NCI-H2107 (cell line): Measurements from ENCODE around the gene LRCOL1.

Experiments
- DNase-seq: peaks from one replicate; lab custom pipeline; 2025; lab: John Stamatoyannopoulos, UW

Gene LRCOL1

GRCh38 chr12:132610051-132610759, at the start of gene LRCOL1:
TSS of gene LRCOL1 (minus strand) at chr12:132610582. CDS start at chr12:132606251, 4,331 bp downstream.
- DNase-seq: no peak

GRCh38 chr12:132660052-132660451, 49.7 kb upstream of the LRCOL1 start:
- DNase-seq: no peak

DNA sequence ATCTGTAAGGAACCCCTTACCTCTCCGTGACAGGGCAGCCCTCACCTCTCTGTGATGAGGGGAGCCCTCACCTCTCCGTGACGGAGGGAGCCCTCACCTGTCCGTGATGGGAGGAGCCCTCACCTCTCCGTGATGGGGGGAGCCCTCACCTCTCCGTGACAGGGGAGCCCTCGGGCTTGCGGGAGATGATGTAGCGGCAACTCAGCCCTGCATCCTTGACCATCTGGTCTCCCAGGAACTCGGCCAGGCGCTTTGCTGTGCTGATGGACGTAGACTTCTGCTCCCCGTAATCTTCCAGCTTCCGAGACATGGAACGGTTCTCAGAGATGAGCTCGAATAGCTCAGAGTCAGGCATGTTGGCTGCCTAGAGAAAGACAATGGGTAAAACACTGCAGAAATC, 48.8 kb upstream of the LRCOL1 start:
- no peak for DNase-seq

- DNase-seq: no peak
These were observed 47.9 kb upstream of the LRCOL1 start for GRCh38 chr12:132658149-132658894.

DNA sequence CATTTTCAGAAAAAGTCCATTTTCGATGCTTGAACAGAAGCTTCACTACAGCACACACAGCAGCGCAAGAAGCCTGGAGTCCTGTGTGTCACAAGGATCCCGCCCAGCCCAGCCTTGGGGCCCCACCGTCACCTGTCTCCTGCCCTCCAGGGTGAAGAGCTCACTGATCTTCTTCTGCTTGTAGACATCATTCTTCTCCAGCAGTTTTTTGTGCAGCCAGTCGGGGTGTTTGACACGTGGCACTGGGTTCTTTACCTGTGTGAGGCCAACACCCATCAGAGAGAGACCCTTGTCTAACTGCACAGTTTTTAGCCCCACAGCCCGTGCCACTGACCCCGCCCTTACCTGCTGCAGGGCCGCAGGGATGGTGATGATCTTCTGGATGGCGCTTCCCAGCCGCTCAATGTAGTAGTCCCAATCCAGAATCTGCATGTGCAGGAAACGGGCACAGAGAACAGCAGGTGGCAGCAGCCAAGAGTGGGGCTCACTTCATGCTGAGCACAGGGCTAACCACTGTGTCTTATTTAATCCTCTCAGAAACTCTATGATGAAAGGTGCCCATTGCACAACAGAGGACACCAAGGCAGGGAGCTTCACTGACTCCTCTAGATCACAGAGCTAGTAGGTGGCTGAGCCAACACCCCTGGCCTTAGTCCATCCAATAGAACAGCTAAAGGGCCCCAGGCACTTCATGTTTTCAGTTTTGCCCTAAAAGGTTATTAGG, 46.8 kb upstream of the LRCOL1 start:
- DNase-seq: no peak

DNA sequence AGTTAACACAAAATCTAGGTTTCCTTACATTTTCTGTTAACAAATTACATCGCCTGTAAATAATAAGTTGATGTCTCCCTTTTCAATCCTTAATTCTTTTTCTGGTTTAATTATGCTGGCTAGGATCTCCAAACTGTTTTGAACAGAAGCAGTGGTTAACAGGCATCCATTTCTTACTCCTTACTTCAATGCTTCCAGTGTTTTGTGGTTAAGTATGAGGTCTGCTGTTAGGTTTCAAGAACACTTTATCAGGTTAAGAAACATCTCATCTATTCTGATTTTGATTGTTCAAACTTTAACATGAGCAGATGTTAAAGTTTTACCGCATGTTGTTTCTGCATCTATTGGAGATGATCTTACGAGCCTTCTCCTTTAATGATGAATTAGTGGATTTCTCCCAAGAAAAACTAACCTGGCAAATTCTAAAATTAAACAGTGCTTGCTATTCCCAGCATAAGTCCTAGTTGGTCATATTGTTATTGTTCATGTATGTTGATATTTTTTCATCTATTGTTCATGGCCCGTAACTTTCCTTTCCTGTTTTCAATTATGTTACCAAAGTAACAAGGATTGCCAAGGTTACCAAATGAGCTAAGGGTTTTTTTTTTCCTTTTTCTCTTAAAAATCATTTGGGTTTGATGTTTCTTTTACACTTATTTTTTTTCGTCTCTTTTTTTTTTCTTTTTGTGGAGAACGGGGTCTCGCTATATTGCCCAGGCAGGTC, 43.3 kb upstream of the LRCOL1 start:
- DNase-seq: no peak

DNA sequence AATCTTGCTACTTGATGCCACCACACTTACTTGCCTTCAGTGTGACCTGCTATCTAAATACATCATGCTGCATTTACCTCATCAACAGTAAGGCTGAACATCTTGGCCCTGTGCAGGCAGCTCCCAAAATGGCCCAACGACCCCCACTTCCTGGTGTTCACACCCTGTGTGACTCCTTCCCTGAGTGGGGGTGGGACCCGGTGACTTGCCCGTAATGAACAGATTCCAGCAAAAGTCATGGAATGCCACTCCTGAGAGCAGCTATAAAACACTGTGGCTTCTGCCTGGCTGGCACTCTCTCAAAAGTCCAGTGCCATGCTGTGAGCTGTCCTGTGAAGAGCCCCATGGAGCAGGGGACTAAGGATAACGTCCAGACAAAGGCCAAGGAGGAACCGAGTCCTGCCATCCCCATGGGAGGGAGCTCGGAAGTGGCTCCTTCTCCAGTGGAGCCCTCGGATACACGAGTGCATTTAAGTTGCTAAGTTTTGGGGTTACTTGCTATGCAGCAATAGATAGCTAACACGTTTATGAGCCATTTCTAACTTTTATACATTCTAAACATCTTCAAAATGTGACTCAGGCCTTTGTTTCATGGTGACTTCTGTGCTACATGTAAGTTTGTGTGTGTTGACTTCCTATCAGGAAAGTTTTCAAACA, 41.2 kb upstream of the LRCOL1 start:
- no peak for DNase-seq

- DNase-seq: no peak
These were observed 39.0 kb upstream of the LRCOL1 start for GRCh38 chr12:132649226-132649945.

- DNase-seq: no peak
These were observed 38.3 kb upstream of the LRCOL1 start for GRCh38 chr12:132648616-132649225.

GRCh38 chr12:132647858-132648257, 37.5 kb upstream of the LRCOL1 start:
- DNase-seq: no peak

DNA sequence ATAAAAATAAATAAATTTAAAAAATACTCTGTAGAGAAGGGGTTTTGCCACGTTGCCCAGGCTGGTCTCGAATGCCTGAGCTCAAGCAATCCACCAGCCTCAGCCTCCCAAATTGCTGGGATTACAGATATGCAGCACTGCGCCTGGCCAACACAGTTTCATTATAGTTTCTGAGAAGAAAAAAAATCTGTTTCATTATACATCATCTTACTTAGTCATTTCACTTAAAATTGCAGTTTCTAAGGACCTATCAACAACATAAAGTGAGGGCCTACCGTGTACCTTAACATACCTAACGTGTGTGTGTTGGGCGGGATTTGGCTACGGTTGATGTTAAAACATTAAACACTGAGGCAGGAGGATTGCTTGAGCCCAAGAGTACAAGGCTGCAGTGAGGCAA, 36.5 kb upstream of the LRCOL1 start:
- no peak for DNase-seq

- DNase-seq: no peak
These were observed 32.8 kb upstream of the LRCOL1 start for GRCh38 chr12:132642846-132643835.

- DNase-seq: no peak
These were observed 31.6 kb upstream of the LRCOL1 start for GRCh38 chr12:132641811-132642650.

DNA sequence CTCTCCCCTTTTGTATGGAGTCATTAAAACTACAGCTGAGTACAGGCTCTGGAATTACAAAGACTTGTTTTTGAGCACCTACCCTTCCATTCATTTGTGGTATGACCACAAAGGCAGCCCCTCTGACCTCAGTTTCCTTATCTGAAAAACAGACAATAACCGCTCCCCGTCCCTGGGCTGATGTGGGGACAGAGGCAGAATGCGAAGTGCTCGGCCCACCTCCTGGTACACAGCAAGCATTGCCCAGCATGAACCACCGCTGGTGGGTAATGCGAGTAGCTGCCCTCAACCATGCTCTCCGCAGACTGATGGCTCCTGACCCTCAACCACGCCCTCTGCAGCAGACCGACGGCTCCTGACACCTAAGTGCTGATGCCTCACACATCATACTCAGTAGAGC, 30.6 kb upstream of the LRCOL1 start:
- DNase-seq: no peak

GRCh38 chr12:132639956-132640520, 29.7 kb upstream of the LRCOL1 start:
- DNase-seq: no peak

DNA sequence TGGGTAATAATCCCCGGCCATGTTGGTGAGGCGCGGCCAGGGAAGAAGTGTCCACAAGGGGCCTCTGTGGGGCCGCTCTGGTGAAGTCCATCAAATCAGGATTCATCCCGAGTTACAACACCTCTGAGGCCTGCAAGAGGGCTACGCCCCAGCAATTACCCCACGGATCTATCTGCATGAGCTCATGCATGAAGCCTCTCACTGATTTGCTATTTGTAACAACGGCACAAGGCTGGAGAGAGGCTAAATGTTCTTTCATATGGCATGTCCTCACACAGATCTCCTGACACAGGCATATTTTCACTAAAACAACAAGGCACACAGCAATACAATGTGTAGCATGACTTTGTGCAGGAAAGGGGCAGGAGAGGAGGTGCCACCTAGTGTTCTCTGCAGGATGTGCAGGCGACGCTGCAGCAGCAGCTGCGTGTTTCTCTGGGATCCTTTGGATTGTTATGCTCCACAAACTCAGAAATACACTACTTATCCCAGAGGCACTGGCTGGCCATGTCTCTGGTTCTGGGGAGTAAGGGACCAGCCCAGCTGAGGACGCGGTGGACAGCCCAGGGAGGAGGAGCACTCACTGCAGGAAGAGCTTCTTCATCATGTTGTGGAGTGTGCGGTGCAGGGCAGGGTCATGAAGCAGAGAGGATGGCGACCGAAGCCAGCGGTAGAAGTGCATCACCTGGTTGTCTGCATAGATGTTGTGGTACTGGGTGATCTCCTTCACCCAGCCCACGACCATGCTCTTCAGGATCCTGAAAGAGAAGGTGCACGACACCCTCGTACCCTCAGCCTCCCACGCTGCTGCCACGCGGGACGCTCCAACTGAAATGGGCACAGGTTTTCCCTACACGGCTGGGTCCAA, 28.4 kb upstream of the LRCOL1 start:
- DNase-seq: no peak

GRCh38 chr12:132637811-132638210, 27.4 kb upstream of the LRCOL1 start:
- no peak for DNase-seq
